H54 (cell line): ENCODE data around the gene NT5C2.
"Not testable (repeated sequence)": the region's sequence is repeated elsewhere in the genome, so short reads cannot be mapped to it uniquely, and the experiment has no call there.

Source experiments
- DNase-seq: peaks from one replicate; pipeline ENCODE4 v3.0.0; 2011; ENCODE audit warnings: low spot score, mixed read lengths; ENCODE audit not compliant: insufficient read length
- FAIRE-seq: peaks from 3 replicates; lab custom pipeline; 2011; peaks lifted over from hg19 to GRCh38; lab: Jason Lieb, UNC
- POLR2A ChIP-seq: IDR thresholded peaks from 2 replicates; pipeline ENCODE4 v1.6.1; 2011; ENCODE audit warnings: low read depth, mild to moderate bottlenecking, low read length

The NT5C2 gene

DNA sequence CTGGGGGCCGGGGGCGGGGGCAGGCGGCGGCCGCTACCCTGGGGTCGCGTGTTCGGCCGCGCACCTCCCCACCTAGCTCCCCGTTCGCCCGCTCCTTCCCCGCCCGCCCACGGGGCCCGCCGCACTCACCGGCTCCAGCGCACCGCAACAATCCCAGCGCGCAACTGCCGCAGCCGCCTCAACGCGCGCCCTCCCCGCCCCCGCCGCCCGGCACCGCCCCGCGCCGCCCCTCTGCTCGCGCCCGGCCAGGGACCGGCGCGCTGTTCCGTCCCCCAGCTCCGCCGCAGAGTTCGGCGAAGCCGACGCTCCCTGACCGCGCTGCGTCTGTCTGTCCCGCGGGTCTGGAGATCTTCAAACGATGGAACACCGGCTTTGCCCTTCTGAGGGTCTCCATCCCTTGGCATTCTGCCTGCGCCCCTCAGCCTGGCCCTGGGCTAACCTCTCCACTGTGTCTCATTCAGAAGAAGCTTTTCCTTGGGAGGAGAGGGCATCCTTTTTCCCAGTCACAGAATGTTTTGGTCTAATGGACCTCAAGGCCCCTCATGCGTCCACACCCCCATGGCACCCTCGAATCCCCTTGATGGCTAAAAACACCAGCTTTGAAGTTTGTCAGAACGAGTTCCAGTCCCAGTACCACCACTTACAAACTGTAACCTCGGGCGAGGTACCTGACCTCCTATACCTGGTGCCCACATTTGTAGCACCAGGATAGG, at the start of gene NT5C2:
NT5C2 (minus strand) TSS at position 166 of the 713 bp plus-strand sequence. CDS start 18,314 bp downstream, outside the sequence.
- no peak for FAIRE-seq

DNA sequence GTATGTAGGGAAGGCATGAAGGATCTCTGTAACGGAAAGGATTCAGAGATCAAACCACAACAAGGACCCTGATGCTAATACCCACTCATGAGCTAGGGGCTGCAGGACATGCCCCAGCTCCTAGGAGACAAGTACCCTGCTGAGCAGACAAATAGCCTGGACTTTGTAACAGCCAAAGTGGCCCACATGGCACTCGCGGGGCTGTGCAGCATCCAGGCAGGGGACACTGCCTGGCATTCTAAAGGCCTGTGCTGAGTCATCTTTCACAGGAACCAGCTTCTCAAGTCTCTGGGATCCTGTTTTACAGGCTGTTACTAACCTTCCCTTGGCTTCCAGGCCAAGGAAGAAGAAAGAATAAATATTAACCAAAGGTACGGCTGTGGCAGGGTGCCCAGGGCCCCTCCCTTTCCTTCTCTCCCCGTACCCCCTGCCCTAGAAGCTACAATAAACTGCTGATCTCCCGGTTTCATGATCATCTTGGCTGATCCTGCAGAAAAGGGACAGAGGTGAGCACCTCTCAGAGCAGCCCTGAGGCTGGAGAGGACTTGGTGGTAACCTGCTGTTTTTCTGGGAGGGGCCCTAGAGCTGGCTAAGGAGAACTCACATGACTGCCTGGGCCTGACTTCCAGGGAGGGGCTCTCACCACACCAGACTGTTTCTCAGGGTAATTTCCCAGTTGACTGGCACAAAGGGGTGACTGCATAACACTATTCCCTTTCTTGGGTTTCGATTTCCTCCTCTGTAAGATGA, 48.4 kb upstream of the NT5C2 start:
- DNase-seq (peak; percentile 59), FAIRE-seq (no peak)
- TF ChIP-seq POLR2A = 0 out of 2 replicates have a peak, but pooled peaks have one; percentile 16

More for the DNA sequence above, at the start of gene NT5C2:
- TF ChIP-seq POLR2A = peak; percentile 78
- DNase-seq = peak; percentile 63

DNA sequence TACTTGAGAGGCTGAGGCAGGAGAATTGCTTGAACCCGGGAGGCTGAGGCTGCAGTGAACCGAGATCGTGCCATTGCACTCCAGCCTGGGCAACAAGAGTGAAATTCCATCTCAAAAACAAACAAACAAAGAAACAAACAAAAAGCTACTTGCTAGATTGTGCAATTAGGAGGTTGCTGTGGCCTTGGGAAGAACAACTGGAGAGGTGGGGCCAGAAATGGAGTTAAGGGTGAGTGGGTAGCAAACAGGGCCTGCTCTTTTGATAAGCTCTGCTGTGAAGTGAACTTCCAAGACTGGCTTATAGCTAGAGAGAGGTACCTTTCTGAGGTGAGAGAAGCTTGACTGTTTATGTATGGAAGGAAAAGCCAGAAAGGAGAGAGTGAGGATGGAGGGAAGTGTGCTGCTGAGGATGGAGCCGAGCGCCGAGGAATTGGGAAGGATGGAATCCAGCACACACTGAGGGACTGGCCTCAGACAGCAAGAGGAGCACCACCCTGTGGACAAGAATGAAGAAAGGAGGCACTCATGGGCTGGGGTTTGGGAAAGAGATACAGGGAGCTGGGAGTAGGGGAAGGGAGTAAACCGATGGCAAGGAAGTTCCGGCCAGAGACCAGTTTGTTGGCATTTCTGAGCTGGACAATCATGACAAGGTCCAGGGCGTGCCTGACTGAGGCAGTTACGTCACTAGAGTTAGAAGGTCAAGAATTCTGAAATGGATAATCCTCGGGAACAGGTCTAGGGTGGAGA, 45.6 kb upstream of the NT5C2 start:
- no peak for DNase-seq
- no peak for FAIRE-seq

DNA sequence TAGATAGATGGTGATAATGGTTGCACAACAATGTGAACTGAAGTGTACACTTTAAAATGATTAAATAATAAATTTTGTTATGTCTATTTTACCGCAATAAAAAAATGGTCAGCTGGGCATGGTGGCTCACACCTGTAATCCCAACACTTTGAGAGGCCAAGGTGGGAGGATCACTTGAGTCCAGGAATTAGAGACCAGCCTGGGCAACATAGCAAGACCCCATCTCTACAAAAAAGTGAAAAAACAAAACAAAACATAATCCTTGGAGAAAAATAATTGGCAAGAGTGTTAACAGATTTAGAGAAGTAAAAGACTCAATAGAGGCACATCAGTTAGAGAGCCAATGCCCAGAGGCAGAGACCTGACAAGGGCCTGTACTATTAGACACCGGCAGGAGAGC, 42.7 kb upstream of the NT5C2 start:
- no peak for TF ChIP-seq POLR2A
- DNase-seq (no peak), FAIRE-seq (no peak)

More for the DNA sequence above, 45.6 kb upstream of the NT5C2 start:
- TF ChIP-seq POLR2A = no peak

DNA sequence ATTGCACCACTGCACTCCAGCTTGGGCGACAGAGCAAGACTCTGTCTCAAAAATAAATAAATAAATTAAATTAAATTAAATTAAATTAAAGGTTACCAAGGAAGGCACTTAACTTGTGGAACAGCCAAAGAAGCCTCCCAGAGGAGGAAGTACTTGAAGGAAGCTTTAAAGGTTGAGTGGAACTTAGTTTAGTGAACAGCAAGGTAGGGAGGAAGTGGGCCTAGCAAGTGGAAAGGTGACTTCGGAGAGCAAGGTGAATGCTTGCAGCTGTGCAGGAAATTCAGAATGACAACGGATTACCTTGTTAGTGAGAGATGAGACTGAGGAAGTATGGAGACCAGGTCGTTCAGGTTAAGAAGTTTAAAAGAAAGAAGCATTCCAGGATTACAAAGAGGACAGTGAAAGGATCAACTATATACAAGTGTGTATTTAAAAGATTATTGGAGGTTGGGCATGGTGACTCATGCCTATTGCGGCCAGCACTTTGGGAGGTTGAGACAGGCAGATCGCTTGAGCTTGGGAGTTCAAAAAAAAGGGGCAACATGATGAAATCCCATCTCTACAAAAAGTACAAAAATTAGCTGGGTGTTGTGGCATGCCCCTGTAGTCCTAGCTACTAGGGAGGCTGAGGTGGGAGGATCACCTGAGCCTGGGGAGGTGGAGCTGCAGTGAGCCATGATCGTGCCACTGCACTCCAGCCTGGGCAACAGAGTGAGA, 39.9 kb upstream of the NT5C2 start:
- FAIRE-seq (no peak), DNase-seq (no peak)

DNA sequence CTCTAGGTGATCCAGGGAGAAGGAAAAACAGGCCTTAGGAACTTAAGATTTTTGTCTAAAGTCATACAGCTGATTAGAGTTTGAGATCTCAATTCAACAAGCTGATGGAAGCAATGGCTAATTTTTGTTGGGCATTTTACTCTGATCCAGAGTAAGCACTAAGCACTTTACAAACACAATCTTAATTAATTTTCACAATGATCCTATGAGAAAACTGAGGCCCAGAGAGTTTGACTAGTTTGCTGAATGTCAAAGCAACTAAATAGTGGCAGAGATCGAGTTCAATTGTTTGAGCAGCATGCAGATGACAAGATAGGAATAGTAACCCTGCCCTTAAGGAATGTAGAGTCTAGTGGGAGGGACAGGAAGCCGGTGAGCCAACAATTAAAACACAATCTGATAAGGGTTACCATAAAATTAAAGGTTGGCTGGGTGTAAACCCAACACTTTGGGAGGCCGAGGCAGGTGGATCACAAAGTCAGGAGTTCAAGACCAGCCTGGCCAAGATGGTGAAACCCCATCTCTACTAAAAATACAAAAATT, 39.1 kb upstream of the NT5C2 start:
- FAIRE-seq (no peak), DNase-seq (no peak)
- no peak for TF ChIP-seq POLR2A

More for the DNA sequence above, 39.9 kb upstream of the NT5C2 start:
- TF ChIP-seq POLR2A = no peak

DNA sequence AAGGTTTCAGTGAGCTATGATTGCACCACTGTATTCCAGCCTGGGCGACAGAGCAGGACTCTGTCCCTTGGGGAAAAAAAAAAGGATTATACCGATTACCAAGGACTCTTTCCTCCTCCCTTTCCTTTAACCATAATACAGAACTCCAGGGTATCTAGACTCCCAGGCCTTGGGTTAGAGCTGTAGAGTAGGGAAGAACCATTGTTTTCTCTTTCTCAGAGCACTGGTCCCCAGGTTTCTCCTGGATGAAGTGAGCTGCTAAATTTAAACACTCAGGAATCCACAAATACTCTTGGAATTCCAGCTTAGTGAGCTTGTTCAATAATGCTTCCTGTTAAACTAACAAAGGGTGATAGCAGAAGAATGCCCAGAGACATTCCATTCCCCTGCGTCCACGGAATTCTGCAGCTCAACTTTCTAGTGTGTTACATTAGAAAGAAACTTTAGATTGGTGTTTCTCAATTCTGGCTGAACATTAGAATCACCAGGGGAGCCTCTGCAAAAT, 38.0 kb upstream of the NT5C2 start:
- TF ChIP-seq POLR2A = no peak
- FAIRE-seq = no peak
- DNase-seq = peak; percentile 56

DNA sequence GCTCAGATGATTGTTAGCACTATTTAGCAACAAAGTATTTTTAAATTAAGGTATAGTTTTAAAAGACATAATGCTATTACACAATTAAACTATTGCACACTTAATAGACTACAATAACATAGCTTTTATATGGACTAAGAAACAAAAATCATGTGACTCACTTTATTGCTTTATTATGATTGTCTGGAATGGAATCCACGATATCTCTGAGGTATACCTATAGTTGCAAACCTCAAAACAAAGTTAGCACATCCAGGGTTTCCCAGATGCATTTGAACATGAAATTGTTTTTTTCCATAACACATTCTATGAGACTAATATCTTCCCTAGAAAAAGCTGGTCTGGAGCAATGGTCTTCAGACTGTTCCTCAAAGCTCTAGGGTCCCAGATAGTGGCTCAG, 34.3 kb upstream of the NT5C2 start:
- DNase-seq (no peak), FAIRE-seq (no peak)
- TF ChIP-seq POLR2A = no peak

DNA sequence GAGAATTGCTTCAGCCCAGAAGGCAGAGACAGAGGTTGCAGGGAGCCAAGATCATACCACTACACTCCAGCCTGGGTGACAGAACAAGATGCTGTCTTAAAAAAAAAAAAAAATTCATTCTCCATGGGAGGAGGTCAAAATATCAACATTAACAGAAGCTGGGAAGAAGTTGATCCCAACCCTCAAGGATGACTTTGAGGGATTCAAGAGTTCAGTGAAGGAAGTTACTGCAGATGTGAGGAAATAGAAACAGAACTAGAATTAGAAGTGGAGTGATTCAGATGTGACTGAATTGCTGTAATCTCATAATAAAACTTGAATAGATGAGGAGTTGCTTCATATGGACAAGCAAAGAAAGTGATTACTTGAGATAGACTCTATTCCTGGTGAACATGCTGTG, 32.9 kb upstream of the NT5C2 start:
- FAIRE-seq = no peak

DNA sequence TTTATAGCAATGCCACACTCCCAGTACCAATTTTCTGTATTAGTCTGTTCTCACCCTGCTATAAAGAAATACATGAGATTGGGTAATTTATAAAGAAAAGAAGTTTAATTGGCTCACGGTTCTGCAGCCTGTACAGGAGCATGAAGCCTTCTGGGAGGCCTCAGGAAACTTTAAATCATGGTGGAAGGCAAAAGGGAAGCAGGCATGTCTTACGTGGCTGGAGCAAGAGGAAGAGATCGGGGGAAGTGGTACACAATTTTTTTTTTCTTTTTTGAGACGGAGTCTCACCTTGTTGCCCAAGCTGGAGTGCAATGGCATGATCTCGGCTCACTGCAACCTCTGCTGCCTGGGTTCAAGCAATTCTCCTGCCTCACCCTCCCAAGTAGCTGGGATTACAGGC, 31.6 kb upstream of the NT5C2 start:
- FAIRE-seq, DNase-seq: not testable (repeated sequence)

More for the DNA sequence above, 32.9 kb upstream of the NT5C2 start:
- TF ChIP-seq POLR2A = no peak
- no peak for DNase-seq

DNA sequence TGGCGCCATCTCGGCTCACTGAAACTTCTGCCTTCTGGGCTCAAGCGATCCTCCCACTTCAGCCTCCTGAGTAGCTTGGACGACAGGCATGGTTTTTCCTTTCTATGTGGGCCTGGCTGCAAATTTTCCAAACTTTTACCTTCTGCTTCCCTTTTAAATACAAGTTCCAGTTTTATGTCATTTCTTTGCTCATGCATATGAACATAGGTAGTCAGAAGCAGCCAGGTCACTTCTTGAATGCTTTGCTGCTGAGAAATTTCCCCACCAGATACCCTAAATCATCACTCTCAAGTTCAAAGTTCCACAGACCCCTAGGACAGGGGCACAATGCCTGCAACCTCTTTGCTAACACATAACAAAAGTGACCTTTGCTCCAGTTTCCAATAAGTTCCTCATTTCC, 31.1 kb upstream of the NT5C2 start:
- TF ChIP-seq POLR2A = no peak
- no peak for FAIRE-seq
- no peak for DNase-seq

DNA sequence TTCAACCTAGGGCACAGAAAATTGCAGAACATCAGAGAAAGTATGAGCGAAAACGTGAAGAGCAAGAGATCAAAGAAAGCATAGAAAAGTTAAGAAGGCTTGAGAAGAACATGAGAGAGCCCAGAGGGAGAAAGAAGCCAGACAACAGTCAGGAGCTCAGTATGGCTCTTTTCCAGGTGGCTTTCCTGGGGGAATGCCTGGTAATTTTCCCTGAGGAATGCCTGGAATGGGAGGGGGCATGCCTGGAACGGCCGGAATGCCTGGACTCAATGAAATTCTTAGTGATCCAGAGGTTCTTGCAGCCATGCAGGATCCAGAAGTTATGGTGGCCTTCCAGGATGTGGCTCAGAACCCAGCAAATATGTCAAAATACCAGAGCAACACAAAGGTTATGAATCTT, 23.3 kb upstream of the NT5C2 start:
- DNase-seq, FAIRE-seq: not testable (repeated sequence)

DNA sequence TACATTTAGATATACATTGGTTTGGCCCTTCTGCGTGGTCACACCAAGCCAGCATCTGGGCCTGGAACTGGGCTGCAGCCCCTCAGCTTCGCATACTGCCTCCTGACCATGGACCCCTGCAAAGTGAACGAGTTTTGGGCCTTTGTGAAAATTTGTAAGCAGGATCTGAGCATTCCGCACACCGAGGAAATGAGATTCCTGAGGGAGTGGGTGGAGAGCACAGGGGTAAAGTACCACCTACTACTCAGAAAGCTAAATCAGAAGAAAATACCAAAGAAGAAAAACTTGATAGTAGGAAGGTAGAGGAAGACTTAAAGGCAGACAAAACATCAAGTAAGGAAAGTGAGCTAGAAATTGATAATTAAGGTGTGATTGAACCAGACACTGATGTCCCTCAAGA, 22.5 kb upstream of the NT5C2 start:
- no peak for FAIRE-seq
- DNase-seq = no peak
- TF ChIP-seq POLR2A = no peak

DNA sequence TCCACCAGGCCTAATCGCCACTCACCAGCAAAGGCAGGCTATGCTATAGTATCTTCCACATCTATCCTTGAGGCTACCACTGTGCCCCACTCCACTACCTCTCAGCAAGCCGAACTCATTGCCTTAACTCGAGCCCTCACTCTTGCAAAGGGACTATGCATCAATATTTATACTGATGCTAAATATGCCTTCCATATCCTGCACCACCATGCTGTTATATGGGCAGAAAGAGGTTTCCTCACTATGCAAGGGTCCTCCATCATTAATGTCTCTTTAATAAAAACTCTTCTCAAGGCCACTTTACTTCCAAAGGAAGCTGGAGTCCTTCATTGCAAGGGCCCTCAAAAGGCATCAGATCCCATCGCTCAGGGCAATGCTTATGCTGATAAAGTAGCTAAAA, 17.2 kb upstream of the NT5C2 start:
- FAIRE-seq, DNase-seq: not testable (repeated sequence)

DNA sequence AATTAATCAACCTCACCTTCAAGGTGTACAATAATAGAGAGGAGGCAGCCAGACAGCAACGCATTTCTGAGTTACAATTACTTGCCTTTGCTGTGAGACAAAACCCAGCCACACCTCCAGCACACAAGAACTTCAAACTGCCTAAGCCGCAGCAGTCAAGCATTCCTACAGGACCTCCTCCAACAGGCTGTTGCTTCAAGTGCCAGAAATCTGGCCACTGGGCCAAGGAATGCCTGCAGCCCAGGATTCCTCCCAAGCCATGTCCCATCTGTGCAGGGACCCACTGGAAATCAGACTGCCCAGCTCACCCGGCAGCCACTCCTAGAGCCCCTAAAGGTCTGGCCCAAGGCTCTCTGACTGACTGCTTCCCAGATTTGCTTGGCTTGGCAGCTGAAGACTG, 14.6 kb upstream of the NT5C2 start:
- not testable (repeated sequence) for DNase-seq, FAIRE-seq
